ENCODE results near the gene GOLM1.

Gene GOLM1

GRCh38 chr9:85981369-85981768 lies 118.0 kb downstream of the GOLM1 start:
- no peak for DNase-seq (ENCODE audit: low read depth in 2 of 2)

DNA sequence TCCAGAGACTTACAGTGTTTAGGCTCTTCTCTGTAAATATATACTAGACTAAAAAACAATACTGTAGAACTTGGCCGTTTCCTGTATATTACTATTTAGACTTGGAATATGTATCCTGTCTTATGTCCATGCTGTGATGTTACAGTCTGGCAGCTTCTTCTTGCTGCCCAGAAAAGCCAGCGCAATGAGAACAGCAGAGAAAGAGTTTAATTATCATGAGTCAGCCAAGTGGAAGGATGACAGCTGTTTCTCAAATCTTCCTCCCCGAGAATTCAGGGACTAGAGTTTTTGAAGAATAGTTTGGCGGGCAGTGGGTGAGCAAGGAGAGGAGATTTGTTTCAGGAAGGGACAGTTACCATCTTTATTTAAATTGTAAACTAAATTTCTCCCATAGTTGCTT lies 120.9 kb downstream of the GOLM1 start:
- DNase-seq (ENCODE audit: low read depth in 2 of 2) = no peak

All from activated CD4-positive, alpha-beta T cell treated with anti-CD3 and anti-CD28 coated beads for 24 hours (primary cell).